ENCODE results near the gene MCF2L.

DNA sequence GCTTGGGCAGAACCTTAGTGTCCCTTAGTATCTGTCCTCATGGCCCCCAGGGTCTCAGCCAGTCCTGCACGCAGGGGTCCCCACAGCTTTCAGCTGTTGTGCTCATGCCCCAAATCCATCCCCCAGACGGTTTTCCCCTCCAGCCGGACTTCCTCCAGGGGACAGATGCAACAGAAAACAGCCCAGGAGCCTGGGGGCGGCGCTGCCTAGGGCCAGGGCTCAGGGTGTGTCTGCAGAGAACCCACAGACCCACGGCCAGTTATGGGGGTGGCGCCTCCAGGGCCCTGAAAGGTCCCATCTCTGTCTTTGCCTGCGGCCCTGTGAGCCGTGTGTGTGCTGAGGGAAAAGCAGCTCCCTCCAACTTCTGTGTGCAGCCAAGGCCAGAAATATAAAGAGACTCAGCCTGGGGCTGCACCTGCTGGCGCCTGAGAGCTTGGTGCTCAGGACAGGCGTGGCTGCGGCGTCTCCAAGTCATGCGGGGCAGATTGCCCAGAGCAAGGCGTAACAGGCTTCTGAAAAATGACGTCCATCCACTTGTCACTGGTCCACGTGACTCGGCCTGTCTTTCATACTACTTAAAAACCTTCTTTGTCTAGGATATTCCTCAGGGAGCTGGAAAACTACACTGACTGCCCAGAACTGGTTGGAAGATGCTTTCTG, 114.5 kb downstream of the MCF2L start:
- TF ChIP-seq, protein P1, sequence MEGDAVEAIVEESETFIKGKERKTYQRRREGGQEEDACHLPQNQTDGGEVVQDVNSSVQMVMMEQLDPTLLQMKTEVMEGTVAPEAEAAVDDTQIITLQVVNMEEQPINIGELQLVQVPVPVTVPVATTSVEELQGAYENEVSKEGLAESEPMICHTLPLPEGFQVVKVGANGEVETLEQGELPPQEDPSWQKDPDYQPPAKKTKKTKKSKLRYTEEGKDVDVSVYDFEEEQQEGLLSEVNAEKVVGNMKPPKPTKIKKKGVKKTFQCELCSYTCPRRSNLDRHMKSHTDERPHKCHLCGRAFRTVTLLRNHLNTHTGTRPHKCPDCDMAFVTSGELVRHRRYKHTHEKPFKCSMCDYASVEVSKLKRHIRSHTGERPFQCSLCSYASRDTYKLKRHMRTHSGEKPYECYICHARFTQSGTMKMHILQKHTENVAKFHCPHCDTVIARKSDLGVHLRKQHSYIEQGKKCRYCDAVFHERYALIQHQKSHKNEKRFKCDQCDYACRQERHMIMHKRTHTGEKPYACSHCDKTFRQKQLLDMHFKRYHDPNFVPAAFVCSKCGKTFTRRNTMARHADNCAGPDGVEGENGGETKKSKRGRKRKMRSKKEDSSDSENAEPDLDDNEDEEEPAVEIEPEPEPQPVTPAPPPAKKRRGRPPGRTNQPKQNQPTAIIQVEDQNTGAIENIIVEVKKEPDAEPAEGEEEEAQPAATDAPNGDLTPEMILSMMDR (conservative IDR thresholded peaks at IDR 0.05; ENCODE audit: low read depth in 2 of 2) = no peak
- TF ChIP-seq EZH2 (IDR thresholded peaks at IDR 0.05; ENCODE audit: low read depth, unreplicated experiment) = no peak
- TF ChIP-seq POLR2AphosphoS5 (IDR thresholded peaks at IDR 0.05; ENCODE audit: low read depth) = no peak
- TF ChIP-seq JUNB (IDR thresholded peaks at IDR 0.05; ENCODE audit: unreplicated experiment) = no peak
- TF ChIP-seq, protein P2, sequence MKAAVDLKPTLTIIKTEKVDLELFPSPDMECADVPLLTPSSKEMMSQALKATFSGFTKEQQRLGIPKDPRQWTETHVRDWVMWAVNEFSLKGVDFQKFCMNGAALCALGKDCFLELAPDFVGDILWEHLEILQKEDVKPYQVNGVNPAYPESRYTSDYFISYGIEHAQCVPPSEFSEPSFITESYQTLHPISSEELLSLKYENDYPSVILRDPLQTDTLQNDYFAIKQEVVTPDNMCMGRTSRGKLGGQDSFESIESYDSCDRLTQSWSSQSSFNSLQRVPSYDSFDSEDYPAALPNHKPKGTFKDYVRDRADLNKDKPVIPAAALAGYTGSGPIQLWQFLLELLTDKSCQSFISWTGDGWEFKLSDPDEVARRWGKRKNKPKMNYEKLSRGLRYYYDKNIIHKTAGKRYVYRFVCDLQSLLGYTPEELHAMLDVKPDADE (IDR thresholded peaks at IDR 0.05) = no peak
